RCC 7860 (cell line): ENCODE measurements around the gene PTPRG.

Source experiments
- DNase-seq: peaks from one replicate; pipeline ENCODE4 v3.0.0-alpha.2; 2015; ENCODE audit warnings: low spot score
- FAIRE-seq: peaks from 2 replicates; lab custom pipeline; 2012; peaks lifted over from hg19 to GRCh38; lab: Jason Lieb, UNC

PTPRG gene

DNA sequence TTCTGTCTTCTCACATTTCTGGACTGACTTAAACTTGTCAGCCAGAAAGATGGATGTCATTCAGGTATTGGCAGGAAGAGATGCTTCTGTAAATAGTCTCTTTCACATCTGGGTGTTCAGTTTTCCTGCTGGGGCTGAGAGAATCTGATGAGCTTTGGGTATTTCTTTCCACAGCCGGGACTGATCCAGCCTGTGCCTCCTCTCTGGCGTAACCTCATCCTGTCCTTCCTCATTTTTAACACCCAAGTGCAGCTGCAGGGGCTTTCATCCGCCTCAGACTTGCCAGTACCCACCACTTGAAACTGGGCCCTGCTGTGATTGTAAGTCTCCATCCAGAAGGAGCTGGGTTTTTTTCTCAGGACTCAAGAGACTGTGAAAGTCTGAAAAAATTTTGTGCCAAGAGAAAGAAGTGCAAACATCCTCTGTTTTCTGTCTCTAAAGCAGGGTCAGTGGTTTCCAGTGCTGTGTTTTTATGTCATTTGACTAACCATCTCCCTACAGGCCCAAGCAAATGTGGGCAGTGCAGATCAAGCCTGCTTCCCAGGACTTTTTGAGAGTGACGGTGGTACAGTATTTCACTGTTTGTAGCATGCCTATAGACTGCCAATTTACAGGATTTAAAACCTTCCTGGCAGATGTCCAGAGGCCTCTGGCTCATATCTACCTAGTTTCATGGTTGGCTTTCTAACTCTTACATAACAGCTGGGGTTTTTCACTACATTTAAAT is 342.7 kb downstream of the PTPRG start:
- FAIRE-seq = no peak
- DNase-seq = no peak

DNA sequence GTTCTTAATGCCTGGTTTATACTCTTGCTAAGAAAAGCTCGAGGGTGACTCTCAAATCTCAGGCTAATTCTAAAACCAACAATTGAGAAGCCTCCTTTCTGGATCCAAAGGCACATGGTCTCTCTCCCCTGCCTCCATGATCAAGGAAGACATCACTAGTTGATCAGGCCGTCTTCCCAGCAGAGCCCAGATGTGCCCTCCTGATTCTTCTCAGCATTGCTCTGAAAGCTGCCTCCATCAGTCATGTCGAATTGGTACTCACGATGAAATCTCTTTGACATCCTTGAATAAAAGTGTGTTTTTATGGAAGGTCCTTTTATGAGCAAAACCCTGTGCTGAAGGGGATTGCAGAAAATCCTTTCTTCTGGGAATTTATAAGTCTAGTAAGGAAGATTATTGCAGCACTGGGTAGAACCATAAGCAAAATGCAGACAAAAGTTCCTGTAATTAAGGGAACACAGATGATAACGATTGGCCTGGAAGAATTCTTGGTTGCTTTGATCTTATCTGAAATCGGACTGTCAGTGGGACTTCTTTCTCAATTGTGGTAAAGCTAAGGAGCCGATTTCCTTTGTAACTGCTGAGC is 345.9 kb downstream of the PTPRG start:
- FAIRE-seq (no peak), DNase-seq (no peak)

DNA sequence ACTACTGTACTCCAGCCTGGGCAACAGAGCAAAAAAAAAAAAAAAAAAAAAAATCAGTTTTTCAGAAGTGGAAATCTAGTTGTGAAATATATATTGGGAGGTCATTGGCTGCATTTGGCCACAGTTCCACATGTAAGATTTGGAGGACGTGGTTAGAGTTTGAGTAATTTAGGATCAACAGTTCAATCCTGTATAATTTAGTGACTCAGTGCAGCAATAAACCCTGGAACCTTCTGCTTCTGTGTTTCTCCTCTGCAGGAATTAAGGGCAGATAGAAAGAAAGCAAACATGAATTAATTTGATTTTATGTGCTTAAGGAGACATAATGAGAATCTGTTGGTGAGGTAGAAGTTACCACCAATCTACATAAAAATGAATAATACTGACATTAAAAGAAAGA is 347.0 kb downstream of the PTPRG start:
- DNase-seq = no peak
- FAIRE-seq = no peak

DNA sequence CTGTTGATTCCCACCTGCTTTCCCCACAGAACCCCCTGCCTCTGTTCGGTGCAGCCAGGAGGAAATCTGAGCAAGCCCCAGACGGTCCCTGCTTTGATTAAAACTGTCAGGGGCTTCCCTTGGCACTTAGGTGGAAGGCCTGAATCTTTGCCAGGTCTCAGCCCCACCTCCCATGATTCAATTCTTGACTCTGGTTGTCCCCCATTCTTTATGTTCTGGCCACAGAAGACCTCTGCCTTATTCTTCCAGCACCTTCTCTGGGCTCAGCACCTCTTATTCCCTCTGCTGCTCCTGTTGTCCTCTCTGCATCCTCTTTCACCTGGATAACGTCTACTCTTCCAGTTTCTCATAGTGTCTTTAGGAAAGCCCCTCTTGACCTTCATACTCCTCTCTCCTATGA is 349.4 kb downstream of the PTPRG start:
- FAIRE-seq (no peak), DNase-seq (no peak)

DNA sequence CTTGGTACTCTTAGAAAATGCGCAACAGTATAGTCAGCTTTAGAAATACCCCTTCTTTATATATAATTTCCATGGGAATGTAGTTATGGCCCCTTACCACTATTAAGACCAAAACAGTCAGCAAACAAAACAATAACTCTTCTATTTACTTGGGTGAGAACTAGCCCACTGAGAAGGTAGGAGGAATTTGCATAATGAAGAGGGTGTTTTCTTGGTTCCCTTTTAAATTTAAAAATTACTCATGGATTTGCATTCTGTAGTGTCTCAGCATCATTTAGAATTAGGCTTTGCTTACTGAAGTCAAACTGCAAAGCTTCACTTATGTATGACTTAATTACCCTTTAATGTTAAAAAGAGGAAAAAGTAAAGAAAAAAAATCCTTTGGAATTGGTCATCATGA is 350.8 kb downstream of the PTPRG start:
- no peak for FAIRE-seq

DNA sequence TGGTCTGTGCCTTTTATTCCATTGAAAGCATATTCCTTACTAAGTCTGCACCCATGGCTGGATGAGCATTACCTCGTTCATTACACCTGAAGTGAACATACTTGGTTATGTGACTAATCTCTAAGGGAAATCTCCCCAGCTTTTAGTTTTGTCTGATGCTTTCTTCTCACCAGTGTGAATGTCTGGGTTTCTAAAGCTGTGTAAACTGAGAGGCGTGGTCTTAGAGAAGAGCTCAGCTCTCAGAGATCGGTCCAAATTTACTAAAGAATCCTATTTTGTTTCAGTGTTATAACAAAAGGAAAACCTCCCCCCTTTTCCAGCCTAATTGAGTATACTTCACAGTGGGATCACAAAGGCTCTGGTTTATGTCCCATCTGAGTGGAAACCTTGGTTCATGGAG is 352.3 kb downstream of the PTPRG start:
- FAIRE-seq = no peak
- DNase-seq = no peak

More for the DNA sequence above, 350.8 kb downstream of the PTPRG start:
- DNase-seq = no peak

DNA sequence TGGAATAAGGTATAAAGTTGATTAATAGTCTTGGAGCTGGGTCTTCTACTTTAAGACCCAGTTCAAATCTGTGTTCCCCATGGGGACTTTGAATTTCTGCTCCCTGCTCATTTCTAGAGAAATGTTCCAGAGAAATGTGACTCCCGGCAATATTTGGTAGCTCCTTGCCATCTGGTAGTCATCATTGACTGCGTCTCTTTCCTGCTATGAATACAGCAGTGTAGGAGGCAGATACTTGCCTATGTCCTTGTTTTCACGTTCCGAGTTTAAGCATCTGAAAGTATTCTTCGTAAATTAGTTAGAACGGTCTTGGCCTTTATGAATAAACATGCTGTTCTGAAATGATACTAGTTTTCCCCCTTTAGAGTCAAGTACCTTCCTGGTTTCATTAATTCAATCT is 352.9 kb downstream of the PTPRG start:
- DNase-seq = no peak
- FAIRE-seq = no peak

DNA sequence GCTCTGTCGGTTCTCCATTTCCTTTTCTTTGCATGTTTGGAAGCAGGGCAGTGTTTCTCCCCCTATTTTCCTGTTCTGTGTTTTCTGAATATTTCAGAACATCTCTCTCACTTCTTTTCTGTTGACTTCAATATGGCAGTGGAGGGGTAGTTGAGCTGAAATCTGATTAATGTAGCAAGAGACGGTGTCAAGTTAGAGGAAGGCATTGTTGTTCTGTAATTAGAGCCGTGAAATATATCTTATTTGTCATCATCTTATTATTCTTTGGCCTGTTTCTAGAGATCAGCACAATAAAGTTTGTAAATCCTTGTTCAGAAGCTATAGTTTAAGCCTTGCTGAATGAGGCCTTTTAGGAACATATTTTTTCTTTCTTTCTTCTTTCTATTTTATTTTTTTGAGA is 353.9 kb downstream of the PTPRG start:
- FAIRE-seq (no peak), DNase-seq (no peak)

DNA sequence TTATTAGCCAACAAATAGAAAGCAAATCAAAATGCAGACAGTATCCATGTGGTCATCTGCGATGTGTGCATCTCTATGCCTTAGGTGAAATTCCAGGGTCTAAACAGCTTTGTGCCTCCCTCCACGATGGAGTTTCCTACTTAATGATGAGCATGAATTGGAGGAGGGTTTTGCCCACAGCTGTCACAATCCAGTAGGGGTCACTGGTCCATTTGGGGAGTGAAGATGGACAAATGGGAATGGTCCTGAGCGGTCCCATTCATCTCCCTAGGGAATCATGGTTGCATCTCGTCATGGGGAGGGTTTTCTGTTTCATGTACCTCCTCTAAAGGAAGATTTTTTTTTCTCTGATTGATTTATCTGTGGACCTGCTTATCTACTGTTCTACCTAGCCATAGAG is 358.0 kb downstream of the PTPRG start:
- DNase-seq (no peak), FAIRE-seq (no peak)

DNA sequence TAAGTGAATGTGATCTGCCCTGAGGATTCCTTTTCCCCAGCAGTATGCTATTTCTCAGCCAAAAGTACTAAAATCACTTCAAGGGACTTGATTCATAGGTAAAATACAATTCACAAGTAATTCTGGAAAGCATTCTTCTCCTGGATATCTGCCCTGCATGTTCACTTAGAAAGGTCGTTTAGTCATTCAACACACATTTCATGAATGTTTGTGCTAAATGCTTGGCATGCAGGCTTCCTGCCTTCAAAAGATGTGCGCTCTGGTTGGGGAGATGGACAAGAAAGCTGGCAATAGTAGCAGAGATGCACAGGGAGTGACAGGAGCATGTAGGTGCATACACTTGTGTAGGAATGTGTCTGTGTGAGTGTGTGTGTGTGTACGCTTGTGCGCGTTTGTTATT is 360.7 kb downstream of the PTPRG start:
- DNase-seq = no peak
- no peak for FAIRE-seq

DNA sequence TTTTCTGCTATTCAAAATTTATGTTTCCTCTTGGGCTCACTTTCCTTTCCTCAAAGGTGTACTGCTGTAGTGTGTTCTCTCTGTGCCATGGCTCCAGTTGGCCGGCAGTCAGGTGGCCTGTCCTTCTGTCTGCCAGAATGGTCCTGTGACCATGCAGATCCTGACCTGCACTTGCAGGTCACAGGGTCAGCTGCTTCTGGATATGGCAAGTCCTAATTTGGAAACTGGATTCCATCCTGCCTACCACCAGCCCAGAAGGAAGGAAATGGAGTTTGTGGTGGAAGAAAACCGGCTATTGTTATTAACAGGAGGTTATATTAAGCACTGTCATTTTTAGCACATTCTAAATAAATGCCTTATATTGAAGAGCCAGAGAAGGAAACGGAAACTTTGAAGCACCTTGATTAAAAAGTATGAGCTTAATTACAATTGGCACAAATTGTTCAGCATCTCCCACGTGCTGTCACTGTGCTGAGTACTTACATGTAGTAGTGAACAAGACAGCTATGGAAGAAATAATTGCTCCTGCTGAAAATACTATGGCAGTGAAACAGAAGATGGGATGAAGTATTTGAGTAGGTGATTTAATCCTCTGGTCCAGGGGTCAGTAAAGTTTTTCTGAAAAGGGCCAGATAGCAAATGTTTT is 362.8 kb downstream of the PTPRG start:
- DNase-seq (no peak), FAIRE-seq (no peak)

DNA sequence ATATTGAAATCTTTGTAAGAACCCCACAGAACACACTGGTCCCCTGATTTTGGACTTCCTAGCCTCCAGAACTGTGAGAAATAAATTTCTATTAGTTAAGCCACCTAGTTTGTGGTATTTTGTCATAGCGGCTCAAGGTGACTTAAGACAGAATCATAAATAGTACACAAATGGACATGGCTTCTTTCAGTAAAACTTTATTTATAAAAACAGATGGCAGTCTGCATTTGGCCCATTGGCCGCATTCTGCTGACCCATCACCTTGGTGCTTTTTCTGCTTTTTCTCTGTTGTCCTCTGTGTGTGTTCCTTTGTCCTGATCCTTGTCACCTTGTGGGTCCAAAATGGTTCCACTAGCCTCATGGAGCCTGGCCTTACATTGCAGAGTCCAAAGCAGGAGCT is 363.6 kb downstream of the PTPRG start:
- DNase-seq (no peak), FAIRE-seq (no peak)

DNA sequence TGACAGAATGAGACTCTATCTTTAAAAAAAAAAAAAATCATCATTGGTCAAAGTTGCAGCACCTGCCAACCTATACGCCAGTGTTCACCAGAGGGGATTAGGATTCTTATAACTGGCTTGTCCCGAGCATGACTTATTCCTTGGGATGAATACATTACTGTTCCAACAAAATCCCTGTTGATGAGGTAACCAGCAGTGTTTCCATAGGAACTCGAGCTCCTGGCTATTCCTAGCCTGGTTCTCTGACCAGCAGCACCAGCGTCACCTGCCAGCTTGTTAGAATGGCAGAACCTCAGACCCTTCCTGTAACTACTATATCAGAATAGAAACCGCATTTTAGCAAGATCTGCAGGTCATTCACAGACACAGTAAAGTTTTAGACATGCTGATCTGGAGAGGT is 364.4 kb downstream of the PTPRG start:
- FAIRE-seq = no peak
- DNase-seq = no peak

DNA sequence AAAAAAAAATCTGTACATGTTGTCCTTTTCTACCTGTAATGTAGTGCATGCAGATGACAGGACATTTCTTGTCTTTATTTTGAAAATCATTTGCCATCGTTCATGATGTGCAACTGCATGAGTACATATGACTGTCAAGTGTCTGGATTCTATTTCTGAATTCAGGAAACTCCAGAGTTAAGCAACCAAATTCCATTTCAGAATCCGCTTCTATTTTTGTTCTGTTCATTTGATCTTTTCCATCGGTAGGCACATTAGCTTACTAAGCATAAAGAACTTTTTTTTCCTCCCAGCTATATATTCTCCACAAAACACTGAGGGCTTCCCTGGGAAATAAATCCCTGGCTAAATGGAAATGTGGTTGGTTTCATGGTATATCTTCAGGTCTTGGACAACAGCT is 365.6 kb downstream of the PTPRG start:
- no peak for DNase-seq
- no peak for FAIRE-seq

DNA sequence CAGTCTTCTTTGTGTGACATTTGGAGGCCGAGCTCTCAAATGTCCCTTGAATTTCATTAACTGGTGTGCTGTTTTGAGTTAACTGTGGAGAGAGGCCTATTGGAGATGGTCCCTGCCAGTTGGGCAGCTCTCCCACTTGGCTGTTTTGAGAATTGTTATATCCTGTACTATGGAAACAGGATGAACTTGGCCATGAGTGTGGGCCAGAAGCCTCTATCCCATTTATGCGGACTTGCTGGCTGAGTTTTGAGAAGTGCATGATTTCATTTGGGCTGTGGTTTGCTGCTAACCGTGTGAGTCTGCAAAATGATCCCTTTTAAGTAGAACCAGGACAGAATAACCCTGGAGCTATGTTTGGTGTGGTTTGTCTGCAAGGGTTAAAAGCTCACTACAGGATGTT is 366.0 kb downstream of the PTPRG start:
- DNase-seq (no peak), FAIRE-seq (no peak)

DNA sequence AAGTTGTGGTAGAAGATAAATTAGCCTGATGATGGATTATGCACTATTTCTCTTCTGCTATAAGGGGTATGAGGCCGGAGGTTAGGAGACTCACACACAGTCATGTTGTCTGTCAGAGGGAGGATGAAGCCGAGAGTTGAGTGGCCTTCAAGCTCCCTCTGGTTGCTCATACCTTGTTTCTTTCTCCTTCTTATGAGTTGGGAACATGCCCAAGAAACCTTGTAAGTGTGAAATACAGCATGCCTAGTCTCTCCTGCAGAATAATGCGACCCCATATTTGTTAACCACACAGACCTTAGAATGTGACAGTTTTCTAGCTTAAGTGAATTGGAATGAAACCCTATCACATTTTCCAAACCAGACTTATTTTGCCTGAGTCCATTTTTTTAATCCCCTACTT is 366.7 kb downstream of the PTPRG start:
- no peak for FAIRE-seq
- no peak for DNase-seq

DNA sequence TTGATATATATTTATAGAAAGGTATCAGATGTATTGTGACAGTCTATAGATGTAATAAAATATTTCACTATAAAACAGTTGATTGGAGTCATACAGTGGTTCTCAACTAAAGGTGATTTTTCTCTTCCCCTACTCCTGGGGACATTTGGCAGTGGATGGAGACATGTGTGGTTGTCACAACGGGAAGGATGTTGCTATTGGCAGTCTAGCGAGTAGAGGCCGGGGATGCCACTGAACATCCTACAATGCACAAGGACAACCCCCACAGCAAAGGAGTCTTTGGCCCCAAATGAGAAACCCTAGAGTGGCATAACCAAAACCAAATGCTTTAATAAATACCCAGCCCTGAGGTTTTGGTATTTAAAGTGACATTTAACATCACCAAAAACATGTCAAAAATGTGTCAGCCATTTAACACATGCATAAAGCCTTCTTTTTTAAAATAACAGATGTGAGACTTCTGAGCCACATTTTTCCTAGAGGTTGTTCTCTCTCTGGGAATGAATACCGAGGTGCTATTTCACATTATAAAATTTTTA is 367.5 kb downstream of the PTPRG start:
- FAIRE-seq = no peak
- DNase-seq = no peak

DNA sequence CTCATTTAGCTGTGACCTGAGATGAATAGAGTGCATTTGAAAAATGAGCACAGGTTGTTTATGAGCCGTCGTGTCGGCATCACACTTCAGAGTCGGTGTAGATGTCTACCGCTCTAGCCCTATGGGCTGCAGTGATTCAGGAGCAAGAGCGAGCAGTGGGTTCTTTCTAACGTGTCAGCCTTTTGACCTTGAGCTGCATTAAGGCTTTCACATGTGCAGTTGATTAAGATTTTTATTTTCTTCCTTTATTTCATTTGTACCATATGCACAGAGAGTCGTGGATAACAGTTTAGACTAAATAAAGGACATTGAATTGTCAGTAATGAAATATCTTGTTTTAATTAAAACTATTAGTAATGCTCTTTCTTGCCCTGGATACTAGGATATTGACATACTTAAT is 368.2 kb downstream of the PTPRG start:
- FAIRE-seq (no peak), DNase-seq (no peak)

DNA sequence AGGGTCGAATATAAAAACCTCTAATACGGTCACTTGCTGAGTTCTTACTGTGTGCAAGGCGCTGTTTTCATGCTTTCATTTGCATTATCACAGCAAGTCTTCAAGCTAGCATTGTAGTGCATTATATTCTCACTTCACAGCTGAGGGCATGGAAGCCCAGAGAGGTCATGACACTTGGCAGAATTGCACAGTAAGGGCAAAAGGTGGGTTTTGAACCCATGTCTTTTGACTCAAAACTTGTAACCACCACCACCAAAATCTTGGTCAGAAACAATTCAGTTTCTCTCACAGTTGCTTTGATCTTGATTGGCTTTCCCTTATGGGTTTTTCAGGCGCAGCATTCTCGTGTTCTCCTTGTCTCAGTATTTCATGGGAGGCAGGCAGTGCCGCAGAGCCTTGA is 371.1 kb downstream of the PTPRG start:
- DNase-seq (no peak), FAIRE-seq (no peak)

DNA sequence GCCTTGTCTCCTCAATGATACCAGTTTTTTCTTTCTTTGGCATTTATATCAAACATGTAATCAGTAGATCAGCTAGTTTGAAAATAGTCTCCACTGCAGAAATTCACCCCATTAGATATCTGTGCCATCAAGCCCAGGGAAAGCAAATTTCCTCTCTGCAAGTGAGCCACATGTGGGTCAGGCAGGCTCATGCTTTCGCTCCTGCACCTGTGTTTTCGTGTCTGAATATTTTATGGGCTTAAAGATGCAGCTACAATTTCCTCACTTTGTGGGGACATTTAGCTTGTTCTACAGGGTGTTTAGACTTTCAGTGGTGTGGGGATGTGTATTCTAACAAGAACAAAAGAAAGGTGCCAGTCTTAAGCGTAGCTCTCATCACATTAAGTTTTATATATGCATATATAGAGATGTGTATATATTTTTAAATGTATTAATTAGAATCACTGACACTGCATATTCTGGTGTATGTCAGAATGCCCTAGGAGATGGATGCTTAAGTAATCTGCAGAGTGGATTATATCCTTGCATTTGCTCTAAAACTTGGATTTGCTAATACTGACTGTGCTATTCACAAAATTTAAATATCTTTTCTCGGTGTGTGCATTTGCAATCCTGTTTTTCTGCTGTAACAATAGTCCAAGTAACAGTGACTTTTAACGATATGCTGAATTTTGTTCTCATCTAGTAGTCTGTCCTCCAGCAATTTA is 372.6 kb downstream of the PTPRG start:
- DNase-seq (no peak), FAIRE-seq (no peak)

DNA sequence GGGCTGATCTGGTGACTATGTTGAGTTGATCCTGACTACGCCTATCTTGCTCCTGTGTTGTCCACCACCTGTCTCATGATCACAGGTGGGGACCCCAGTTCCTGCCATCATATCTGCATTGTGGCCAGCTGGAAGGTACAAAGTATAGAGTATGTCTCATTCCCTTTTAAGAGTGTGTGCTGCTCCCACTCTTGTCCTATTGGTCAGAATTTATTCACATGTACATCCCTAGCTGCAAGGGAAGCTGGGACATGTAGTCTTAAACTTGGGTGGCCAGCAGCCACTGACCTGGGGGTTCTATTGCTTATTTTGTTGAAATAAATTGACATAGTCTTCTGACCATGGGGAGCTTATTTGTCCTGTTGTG is 373.1 kb downstream of the PTPRG start:
- FAIRE-seq (no peak), DNase-seq (no peak)

DNA sequence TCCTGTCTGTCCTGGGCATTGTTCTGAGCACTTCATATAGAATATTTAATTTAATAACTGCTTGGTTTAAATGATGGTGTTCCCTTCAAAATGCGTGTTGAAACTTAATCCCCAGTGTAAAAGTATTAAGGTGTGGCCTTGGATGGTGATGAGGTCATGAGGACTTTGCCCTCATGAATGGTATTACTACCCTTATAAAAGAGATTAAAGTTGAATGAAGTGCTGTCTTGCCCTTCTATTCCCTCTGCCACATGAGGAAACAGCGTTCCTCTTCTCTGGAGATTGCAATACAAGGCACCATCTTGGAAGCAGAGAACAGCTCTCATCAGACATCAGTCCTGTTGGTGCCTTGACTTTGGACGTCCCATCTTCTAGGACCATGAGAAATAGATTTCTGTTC is 374.4 kb downstream of the PTPRG start:
- DNase-seq (no peak), FAIRE-seq (no peak)
